ENCODE results near the gene COX8A.

COX8A gene

GRCh38 chr11:64014356-64014755 lies 39.9 kb downstream of the COX8A start:
- H3K4me1 ChIP-seq (ENCODE audit: insufficient read depth, poor library complexity, severe bottlenecking), result no peaks in the 10 kb centered on the region
- H3K4me3 ChIP-seq (ENCODE audit: severe bottlenecking), result no peak overlapping the region
- TF ChIP-seq, protein P1, sequence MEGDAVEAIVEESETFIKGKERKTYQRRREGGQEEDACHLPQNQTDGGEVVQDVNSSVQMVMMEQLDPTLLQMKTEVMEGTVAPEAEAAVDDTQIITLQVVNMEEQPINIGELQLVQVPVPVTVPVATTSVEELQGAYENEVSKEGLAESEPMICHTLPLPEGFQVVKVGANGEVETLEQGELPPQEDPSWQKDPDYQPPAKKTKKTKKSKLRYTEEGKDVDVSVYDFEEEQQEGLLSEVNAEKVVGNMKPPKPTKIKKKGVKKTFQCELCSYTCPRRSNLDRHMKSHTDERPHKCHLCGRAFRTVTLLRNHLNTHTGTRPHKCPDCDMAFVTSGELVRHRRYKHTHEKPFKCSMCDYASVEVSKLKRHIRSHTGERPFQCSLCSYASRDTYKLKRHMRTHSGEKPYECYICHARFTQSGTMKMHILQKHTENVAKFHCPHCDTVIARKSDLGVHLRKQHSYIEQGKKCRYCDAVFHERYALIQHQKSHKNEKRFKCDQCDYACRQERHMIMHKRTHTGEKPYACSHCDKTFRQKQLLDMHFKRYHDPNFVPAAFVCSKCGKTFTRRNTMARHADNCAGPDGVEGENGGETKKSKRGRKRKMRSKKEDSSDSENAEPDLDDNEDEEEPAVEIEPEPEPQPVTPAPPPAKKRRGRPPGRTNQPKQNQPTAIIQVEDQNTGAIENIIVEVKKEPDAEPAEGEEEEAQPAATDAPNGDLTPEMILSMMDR (IDR thresholded peaks at IDR 0.05; ENCODE audit: poor library complexity, severe bottlenecking), result no peak
- no peaks in the 10 kb centered on the region for H3K36me3 ChIP-seq (ENCODE audit: low read depth)
- H3K27me3 ChIP-seq (ENCODE audit: insufficient read depth, poor library complexity, severe bottlenecking), result no peaks in the 10 kb centered on the region
- H3K27ac ChIP-seq (ENCODE audit: poor library complexity, severe bottlenecking), result no peak overlapping the region
- no peaks in the 10 kb centered on the region for H3K9me3 ChIP-seq (ENCODE audit: severe bottlenecking)
- DNase-seq (ENCODE audit: low spot score) (no peak), ATAC-seq (ENCODE audit: low read depth) (no peak)

GRCh38 chr11:64015510-64015909 lies 41.1 kb downstream of the COX8A start:
- Histone ChIP-seq H3K27me3 (ENCODE audit: insufficient read depth, poor library complexity, severe bottlenecking) (no peaks in the 10 kb centered on the region), H3K9me3 (ENCODE audit: severe bottlenecking) (no peaks in the 10 kb centered on the region), H3K27ac (ENCODE audit: poor library complexity, severe bottlenecking) (no peak overlapping the region), H3K36me3 (ENCODE audit: low read depth) (no peaks in the 10 kb centered on the region), H3K4me1 (ENCODE audit: insufficient read depth, poor library complexity, severe bottlenecking) (no peaks in the 10 kb centered on the region), H3K4me3 (ENCODE audit: severe bottlenecking) (no peak overlapping the region)
- no peak for ATAC-seq (ENCODE audit: low read depth)
- TF ChIP-seq, protein P1 (IDR thresholded peaks at IDR 0.05; ENCODE audit: poor library complexity, severe bottlenecking), result no peak
- no peak for DNase-seq (ENCODE audit: low spot score)

GRCh38 chr11:64015935-64016845 lies 41.8 kb downstream of the COX8A start:
- Histone ChIP-seq H3K9me3 (ENCODE audit: severe bottlenecking) (no peaks in the 10 kb centered on the region), H3K36me3 (ENCODE audit: low read depth) (no peaks in the 10 kb centered on the region), H3K4me3 (ENCODE audit: severe bottlenecking) (no peak overlapping the region), H3K27me3 (ENCODE audit: insufficient read depth, poor library complexity, severe bottlenecking) (no peaks in the 10 kb centered on the region), H3K27ac (ENCODE audit: poor library complexity, severe bottlenecking) (no peak overlapping the region), H3K4me1 (ENCODE audit: insufficient read depth, poor library complexity, severe bottlenecking) (no peaks in the 10 kb centered on the region)
- ATAC-seq (ENCODE audit: low read depth) (no peak), DNase-seq (ENCODE audit: low spot score) (no peak)
- TF ChIP-seq, protein P1 (IDR thresholded peaks at IDR 0.05; ENCODE audit: poor library complexity, severe bottlenecking), result no peak

DNA sequence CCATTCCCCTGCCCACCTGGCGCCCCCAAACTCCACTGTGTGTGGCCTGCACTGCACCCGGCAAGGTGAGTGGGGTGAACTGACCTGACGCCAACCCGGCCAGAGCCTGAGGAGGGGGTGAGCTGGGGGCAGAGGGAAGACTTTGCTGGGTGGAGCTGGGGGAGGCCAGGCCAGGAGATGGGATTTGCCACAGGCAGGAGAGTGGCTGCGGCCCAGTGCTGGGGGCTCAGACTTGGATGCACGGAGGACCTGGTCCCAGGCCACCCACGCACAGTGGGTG lies 43.5 kb downstream of the COX8A start:
- Histone ChIP-seq H3K9me3 (ENCODE audit: severe bottlenecking) (no peaks in the 10 kb centered on the region), H3K36me3 (ENCODE audit: low read depth) (no peaks in the 10 kb centered on the region), H3K27ac (ENCODE audit: poor library complexity, severe bottlenecking) (no peak overlapping the region), H3K27me3 (ENCODE audit: insufficient read depth, poor library complexity, severe bottlenecking) (no peaks in the 10 kb centered on the region), H3K4me3 (ENCODE audit: severe bottlenecking) (no peak overlapping the region), H3K4me1 (ENCODE audit: insufficient read depth, poor library complexity, severe bottlenecking) (peaks cover 2% of the 10 kb centered on the region)
- TF ChIP-seq, protein P1 (IDR thresholded peaks at IDR 0.05; ENCODE audit: poor library complexity, severe bottlenecking), result no peak
- ATAC-seq (ENCODE audit: low read depth), result no peak
- no peak for DNase-seq (ENCODE audit: low spot score)

GRCh38 chr11:64018310-64018709 lies 43.9 kb downstream of the COX8A start:
- no peaks in the 10 kb centered on the region for H3K27me3 ChIP-seq (ENCODE audit: insufficient read depth, poor library complexity, severe bottlenecking)
- H3K4me3 ChIP-seq (ENCODE audit: severe bottlenecking), result no peak overlapping the region
- H3K4me1 ChIP-seq (ENCODE audit: insufficient read depth, poor library complexity, severe bottlenecking), result peaks cover 2% of the 10 kb centered on the region
- TF ChIP-seq, protein P1 (IDR thresholded peaks at IDR 0.05; ENCODE audit: poor library complexity, severe bottlenecking), result no peak
- DNase-seq (ENCODE audit: low spot score) (no peak), ATAC-seq (ENCODE audit: low read depth) (0 out of 3 replicates have a peak, but pooled peaks have one; percentile 24)
- H3K9me3 ChIP-seq (ENCODE audit: severe bottlenecking), result no peaks in the 10 kb centered on the region
- no peak overlapping the region for H3K27ac ChIP-seq (ENCODE audit: poor library complexity, severe bottlenecking)
- no peaks in the 10 kb centered on the region for H3K36me3 ChIP-seq (ENCODE audit: low read depth)

All from RWPE2 (cell line).